NCI-H146 treated with DMSO at 0.1 percent for 48 hours (cell line): ENCODE measurements around the gene ETV3.

Source experiments
- DNase-seq: peaks from one replicate; lab custom pipeline; 2025; ENCODE audit not compliant: unreplicated experiment; lab: John Stamatoyannopoulos, UW

The ETV3 gene

GRCh38 chr1:157095091-157095490 is 43.1 kb downstream of the ETV3 start:
- no peak for DNase-seq

GRCh38 chr1:157092831-157093230 is 45.4 kb downstream of the ETV3 start:
- no peak for DNase-seq

GRCh38 chr1:157091668-157092273 is 46.4 kb downstream of the ETV3 start:
- DNase-seq = no peak

GRCh38 chr1:157091186-157091585 is 47.0 kb downstream of the ETV3 start:
- no peak for DNase-seq

- no peak for DNase-seq
Measured at GRCh38 chr1:157090771-157091170, 47.4 kb downstream of the ETV3 start.

DNA sequence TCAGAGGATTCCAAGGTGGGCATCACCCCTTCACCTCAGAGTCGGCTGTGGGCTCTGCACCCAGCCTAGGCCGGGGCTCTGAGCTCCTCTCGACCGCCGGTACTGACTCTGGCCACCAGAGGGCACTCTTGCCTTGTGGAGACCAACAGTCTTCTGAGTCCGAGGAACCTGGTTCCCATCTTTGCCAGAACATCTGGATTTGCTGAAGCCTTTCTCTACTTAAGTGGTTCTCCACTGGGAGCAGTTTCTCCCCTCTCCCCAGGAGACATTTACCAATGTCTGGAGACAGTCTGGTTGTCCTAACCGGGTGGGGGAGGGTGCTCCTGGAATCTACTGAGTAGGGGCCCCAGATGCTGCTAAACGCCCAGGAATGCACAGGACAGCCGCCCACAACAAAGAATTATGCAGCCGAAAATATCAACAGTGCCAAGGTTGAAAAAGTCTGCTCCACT is 48.0 kb downstream of the ETV3 start:
- peak; percentile 26 for DNase-seq

GRCh38 chr1:157089789-157090188 is 48.4 kb downstream of the ETV3 start:
- DNase-seq = no peak

- DNase-seq = no peak
Measured at GRCh38 chr1:157088607-157089006, 49.6 kb downstream of the ETV3 start.

DNA sequence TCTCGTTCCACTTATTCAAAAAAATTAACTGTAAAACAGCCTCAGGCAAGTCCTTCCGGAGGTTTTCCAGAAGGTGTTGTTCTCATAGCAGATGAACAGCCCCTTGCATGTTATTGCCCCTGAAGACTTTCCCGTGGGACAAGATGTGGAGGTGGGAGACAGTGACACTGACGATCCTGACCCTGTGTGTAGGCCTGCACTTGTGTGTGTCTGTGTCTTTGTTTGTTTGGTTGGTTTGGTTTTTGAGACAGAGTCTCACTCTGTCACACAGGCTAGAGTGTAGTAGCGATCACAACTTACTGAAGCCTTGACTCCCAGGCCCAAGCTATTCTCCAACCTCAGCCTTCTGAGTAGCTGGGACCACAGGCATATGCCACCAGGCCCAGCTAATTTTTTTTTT is 51.2 kb downstream of the ETV3 start:
- DNase-seq = no peak

- no peak for DNase-seq
Measured at GRCh38 chr1:157086299-157086698, 51.9 kb downstream of the ETV3 start.

GRCh38 chr1:157085421-157085820 is 52.8 kb downstream of the ETV3 start:
- no peak for DNase-seq

DNA sequence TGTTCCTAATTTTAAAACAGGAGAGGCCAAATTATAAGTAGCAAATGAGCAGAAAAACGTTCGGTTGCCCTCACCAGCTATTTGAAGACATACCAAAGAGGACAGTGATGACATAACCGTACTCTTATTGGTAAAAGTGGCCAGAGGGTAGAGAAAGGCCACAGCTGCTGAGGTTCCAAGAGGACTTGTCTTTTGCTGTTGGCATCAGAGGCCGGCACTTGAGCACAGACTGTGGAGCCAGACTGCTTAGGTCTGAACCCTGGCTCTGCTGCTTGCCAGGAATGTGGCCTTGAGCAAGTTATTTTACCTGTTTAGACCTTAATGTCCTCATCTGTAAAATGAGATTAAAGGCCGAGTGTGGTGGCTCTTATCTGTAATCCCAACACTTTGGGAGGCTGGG is 53.5 kb downstream of the ETV3 start:
- no peak for DNase-seq

DNA sequence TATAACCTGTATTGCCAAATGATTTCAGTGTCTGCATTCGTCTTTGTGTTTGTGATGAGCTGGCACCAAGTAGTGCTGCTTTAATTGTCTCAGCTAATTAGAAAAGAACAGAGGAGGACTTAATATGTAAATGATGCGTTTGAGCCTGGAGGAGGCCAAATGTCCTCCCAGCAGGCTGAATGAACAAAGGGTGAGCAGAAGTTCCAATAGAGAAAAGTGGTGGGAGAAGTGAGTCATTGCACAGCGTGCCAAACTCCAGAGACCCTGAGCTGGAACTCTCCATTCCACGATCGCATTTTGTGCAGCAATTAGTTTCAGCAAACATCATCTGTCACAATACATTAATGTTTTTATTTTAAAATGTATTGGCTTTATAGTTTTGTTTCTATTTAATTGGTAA is 56.5 kb downstream of the ETV3 start:
- DNase-seq = no peak

GRCh38 chr1:157080714-157081113 is 57.5 kb downstream of the ETV3 start:
- no peak for DNase-seq

- DNase-seq = no peak
Measured at GRCh38 chr1:157077394-157077793, 60.8 kb downstream of the ETV3 start.

DNA sequence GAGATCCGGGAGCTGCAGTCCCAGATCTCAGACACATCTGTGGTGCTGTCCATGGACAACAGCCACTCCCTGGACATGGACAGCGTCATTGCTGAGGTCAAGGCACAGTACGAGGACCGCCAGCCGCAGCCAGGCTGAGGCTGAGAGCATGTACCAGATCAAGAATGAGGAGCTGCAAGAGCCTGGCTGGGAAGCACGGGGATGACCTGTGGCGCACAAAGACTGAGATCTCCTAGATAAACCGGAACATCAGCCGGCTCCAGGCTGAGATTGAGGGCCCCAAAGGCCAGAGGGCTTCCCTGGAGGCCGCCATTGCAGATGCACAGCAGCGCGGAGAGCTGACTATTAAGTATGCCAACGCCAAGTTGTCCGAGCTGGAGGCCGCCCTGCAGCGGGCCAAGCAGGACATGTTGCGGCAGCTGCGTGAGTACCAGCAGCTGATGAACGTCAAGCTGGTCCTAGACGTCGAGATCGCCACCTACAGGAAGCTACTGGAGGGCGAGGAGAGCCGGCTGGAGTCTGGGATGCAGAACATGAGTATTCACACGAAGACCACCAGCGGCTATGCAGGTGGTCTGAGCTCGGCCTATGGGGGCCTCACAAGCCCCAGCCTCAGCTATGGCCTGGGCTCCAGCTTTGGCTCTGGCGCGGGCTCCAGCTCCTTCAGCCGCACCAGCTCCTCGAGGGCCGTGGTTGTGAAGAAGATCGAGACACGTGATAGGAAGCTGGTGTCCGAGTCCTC is 64.1 kb downstream of the ETV3 start:
- peak; percentile 56 for DNase-seq
